NCI-H2107 (cell line): Measurements from ENCODE around the gene IGSF9.

Source experiments
- DNase-seq: peaks from one replicate; lab custom pipeline; 2025; lab: John Stamatoyannopoulos, UW

IGSF9 gene

DNA sequence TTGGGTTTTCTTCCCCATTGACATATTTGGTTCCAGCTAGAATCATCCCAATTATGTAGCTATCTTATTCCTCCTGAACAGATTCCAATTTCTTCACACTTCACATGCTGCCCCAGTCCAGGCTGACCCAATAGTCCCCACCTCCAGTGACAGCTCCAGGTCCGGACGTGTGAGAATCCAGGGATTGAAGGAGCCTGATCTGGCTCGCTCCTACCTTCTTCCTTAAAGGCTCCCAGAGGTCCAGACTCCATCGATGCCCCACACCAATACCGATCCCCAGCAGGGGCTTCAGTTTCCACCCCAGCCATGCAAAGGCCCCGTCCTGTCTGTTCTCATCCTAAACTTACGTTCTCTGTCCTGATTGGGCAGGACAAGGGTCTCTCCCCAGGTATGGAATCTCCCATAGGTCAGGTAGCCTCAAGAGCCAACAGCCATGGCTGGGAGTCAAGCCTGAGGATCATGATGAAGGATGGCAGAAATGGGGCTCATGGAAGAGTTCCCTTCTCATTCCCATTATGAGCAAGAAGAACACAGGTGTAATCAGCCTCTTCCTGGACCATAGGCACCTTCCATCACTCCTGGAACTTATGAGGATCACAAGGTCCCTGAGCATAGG is 29.0 kb upstream of the IGSF9 start:
- no peak for DNase-seq

DNA sequence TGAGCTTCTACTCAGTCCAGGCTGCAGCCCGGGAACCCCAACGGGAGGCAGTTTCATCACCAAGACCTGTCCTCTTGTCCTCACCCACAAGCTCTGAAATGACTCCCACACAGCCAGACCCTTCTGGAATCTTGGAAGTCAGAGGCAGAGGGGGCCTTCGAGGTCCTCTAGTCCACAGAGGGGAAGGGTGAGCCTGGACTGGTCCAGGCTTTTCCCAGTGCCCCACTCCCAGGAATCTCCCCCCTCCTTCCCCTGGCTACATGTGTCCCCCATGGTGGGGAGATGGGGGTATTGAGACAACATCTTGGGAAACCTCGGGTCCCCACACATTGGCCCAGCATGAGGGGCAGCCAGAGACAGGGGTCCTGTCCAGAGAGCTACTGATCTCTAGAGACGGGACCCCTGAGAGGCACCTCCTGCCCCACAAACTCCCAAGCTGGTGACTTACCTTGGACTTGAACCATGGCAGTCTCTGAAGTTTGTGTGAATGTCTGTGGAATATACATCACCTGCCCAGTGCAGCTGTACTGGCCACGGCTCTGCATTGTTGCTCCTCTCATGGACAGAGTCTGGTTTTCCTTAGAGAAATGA is 28.0 kb upstream of the IGSF9 start:
- DNase-seq: no peak

DNA sequence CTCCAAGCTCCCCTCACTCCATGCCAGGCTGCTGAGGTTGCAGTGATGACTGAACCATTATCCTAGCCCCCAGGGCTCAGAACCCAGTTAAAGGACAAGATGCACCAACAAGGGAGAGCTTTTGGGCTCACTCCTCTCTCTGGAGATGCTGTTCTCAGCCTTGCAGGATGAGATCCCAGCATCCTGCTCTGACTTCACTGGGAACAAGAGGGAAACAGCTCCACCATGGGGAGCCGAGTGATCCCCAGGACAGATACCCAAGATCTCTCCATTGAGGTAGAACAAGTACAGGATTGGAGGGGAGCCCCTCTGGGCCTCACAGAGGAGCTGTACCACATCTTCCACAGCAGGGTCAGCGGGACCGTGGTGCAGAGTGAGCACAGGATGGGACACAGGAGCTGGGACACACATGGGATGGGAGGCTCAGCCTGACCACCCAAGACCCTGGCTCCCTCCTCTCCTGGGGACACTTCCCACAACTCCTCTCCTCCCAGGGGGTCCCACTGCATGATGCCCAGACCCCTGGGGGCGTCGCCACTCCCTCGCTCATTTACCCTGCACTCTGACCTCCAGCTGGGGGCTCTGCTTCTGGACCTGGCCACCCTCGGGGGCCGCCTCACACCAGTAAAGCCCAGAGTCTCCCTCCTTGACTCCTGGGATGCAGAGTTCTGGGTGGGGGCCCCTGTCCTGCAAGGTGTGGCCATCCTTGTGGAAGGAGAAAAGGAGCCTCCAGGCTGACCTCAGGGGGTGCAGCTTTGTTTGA is 27.2 kb upstream of the IGSF9 start:
- DNase-seq: no peak

DNA sequence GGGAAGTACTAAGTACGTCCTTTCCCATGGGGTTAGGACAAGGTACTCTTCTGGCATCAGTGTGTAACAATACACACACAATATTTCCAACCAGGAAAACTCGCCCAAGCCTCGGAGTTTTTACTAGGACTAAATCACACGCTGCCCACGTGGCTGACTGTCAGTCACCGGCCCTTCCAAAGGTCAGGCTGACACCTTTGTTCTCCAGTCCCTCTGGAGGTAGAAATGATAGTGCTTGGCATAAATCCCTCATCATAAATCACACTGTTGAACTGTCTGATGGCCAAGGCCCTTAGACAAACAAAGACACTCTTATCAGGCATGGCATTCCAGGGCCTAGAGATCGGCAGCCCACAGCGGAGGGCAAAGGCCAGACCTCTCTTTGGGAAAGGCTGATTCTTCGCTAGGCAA is 25.5 kb upstream of the IGSF9 start:
- no peak for DNase-seq

DNA sequence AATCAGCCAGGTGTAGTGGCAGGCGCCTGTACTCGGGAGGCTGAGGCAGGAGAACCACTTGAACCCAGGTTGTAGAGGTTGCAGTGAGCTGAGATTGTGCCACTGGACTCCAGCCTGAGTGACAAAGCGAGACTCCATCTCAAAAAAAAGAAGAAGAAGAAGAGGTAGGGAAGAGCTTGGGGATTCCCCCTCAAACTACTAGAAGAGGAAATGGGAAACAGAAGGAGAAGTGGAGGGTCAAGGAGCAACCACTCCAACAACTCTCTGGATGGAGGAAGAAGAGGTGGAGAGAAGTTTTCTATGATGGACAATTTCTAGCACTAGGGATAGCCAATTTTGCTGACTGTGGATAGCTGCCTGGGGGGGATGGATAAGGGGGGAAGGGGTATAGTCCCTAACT is 23.5 kb upstream of the IGSF9 start:
- DNase-seq: no peak

DNA sequence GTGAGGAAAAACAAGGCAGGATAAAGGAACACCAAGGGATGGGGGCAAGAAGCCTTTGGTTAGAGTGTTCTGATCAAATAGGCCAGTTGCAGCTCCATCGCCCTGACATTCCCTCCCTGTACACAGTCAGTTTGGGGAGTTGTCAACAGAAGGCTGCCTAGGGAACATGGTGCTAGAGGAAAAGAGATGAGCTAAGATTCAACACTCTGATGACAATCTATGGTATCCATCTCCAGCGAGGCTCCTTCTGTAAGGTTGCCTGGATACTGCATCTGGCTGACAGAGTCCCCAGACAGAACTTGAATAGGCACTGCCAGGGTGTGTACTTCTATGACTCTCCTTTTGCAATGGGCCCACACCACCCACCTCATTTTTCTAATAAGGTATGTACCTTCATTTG is 19.9 kb upstream of the IGSF9 start:
- no peak for DNase-seq

DNA sequence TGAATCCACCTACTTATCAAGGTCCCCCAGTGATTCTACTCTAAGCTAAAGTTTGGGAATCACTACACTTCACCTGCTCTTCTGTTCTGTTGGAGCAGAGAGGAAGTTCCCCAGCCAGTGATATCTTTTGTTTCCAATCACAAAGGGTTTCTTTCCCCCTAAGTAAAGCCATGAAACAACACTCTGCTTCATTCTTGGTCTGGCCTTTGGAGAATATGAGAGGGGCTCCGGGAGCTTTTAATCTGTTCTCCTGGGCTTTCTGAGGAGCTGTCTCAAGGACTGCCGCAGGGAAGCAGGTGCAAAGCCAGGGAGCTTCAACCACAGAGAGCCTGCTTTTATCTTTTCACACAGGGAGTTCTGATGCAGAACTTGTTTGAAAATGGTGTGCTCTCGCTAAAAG is 18.7 kb upstream of the IGSF9 start:
- peak; percentile 56 for DNase-seq

DNA sequence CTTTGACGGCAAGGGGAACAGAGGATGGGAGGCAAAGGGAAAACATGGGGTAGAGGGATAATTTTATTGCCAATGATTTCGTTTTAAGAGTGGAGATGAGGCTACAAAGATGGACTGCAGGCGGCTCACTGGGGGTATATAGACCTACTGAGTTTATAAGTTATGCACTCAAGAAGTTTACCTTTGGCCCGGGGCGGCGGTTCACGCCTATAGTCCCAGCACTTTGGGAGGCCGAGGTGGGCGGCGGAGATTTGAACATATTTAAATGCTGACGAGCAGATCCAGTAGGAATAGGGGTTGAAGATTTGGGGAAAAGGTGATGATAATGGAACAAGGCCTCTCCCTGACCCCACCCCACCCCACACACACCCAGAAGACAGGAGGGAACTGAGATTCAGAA is 16.8 kb upstream of the IGSF9 start:
- no peak for DNase-seq

DNA sequence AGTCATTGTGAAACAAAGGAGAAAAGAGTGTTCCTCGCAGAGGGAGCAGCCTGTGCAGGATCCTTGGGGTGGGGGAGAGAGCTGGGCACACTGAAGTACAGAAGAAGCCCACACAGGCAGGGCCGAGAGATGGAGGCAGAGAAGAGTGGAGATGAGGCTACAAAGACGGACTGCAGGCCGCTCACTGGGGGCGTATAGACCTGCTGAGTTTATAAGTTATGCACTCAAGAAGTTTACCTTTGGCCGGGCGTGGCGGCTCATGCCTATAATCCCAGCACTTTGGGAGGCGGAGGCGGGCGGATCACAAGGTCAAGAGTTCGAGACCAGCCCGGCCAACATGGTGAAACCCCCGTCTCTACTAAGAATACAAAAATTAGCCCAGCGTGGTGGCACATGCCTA is 16.2 kb upstream of the IGSF9 start:
- DNase-seq: no peak

DNA sequence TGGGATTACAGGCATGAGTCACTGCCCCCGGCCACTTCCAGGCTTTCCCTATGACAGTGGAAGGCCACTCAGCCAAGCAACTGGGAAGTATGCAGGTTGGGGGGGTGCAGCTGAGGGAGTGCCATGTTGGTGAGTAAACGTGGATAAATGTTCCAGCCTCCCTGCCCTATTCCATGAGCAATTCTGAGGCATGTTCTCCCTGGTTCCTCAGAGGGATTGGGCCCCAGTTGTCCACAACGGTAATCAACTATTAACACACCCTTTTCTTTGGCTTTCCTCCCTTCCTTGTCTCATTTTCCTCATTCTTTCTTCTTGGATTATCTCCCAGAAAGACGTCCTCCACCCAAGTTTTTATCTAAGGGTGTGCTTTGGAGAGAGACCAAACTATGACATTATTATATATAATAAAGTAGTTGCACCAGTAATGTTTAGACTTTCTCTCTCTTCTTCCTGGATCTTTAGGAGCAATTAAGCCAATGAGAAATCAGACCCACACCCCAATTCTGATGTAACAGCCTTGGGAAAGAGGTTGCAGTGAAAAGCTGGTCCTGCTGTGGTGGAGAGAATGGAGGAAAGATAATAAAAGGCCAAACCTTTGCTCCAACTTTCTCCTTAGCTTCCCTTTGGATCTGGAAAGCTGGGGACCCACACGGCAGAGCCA is 15.4 kb upstream of the IGSF9 start:
- DNase-seq: no peak

DNA sequence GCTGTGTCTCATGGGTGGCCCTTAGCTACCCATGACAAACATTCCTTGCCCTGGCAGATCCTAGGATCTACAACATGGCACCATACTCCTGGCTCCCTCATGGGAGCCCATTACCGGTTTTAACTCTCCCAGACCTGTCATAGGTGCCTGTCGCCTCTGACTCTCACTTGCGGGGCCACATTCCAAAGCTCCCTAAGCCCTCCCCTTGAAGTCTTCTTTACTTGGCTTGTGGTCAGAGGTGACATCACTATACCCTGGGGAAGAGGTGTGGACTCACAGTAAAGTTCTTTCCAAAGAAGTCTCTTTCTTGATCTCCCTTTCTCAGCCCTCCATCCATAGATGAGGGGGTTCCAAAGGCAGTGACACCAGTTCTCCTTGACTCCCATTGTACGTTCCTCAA is 14.0 kb upstream of the IGSF9 start:
- no peak for DNase-seq

DNA sequence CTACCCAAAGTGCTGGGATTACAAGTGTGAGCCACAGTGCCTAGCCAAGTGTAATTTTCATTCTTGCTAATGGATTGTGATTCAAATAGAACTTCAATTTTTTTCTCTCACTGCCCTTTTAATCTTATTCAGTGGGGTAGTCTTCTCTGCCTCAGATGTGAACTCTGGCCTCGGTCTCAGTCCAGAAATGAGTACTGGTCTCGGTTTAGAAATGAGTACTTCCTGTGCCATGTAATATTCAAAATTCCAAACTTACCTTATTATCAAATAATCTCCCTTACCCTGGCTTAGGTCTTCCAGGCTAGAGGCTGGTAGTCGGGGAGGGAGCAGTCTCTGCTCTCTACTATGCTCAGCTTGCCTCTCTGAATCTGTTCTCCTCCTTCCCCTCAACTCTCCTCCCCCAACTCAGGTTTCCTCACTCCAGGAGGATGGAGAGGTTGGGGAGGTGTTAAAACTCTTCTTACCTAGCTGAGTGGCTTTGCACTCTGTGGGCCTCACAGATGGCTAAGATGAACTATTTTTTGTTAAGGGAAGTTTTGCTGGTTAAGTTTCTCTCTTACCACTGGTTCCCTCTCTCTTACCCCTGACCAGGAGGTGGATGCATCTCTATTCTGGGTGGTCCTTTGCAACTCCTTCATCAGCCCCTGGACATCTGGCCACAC is 13.4 kb upstream of the IGSF9 start:
- DNase-seq: no peak

DNA sequence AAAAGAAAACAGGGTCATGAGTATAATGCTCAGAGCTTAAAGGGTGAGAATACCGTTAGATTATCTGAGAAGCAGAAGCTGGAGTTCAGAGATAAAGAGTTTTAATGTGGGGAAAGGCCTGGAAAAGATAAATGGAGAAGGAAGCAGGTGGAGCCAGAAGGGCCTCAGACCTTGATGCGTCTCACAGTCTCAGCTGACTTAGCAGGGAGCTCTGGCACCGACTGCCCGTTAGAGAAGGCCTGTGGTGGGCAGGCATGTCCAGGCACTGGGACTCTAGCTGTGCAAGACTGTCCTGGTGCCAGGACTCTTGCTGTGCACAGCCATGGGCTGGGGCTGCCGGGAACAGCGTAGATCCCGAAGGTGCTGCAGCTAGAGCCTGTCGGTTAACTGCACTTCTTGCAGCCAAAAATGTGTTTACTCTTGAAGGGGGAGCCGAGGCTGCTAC is 12.4 kb upstream of the IGSF9 start:
- no peak for DNase-seq

DNA sequence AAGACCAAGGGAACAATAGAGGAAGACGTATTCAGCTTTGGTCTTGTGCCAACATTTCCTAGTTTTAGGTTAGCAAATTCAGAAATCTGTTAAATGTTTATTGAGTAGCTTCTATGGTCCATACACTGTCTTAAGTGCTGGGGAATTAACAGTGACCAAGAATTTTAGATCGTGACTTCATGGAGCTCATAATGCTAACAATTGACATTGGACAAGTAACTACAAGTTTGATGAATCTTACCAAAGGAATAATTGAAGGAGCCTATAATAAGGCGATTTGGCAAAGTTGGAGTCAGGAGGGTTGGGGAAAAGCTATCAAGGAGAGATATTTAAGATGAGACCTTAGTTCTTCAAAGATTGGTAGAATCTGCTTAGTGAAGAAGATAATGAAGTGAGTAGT is 10.0 kb upstream of the IGSF9 start:
- no peak for DNase-seq

DNA sequence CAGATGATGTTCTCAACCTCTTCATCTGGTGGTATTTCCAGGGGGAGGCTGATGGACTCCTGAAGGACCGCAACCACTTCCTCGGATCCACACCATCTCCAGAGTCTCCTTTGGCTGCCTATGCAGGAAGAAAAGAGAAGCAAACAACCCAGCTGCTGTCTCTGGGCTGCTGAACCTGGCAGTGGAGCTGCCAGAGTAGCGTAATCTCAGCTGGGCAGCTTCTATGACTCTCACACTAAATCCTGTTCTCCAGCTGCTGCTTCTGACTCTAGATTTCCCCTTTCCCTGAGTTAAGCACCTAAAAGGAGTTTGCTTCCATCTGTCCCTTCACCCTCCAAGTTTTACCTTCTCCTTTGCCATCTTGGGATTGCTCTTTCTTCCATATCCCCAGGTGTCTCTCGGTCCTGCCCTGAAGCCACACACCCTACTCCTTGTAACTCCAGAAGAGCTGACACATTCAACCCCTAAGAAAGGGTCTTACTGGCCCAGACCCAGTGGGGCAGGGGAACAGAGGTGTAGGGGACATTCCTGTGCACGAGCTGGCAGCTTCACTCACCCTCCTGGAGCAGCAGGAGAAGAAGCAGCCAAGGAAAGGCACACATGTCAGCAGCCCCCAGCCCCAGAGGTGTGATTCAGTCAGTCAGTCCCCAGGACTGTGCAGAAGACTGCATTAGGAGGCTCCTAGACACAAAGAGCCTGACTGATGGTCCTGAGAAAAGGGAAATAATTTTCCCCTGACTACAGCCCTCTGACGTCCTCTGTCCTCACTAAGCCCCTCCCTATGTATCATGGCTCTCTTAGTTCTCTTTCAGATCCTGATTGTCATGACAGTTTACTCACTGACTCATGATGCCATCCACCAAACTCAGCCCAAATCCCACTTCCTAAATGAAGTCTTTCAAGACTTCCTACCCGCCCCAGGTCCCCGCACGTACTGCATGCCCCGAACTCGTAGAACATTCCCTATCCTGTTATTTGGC is 8.4 kb upstream of the IGSF9 start, which contains the start of gene SLAMF9:
Gene SLAMF9 (minus strand): TSS at position 702 of the 980 bp plus-strand sequence. CDS start 100 bp downstream, at position 602.
- DNase-seq: no peak

DNA sequence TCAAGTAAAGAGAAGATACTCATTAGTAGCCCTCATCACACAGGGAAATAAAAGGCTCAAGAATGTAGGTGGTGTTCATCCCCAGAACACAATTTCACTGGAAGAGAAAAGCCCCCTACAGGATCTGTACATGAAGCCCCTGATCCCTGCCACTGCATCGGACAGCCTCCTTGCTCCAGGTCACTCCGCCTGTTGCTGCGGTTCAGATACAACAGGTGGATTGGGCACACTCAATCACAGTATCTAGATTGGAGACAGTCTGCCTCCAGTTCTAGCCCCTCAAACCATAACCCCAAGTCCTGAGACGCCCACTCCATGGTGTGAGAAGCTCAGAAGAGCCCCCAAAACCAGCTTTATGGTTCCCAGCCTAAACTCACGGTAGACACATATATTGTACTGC is 7.5 kb upstream of the IGSF9 start:
- DNase-seq: no peak

DNA sequence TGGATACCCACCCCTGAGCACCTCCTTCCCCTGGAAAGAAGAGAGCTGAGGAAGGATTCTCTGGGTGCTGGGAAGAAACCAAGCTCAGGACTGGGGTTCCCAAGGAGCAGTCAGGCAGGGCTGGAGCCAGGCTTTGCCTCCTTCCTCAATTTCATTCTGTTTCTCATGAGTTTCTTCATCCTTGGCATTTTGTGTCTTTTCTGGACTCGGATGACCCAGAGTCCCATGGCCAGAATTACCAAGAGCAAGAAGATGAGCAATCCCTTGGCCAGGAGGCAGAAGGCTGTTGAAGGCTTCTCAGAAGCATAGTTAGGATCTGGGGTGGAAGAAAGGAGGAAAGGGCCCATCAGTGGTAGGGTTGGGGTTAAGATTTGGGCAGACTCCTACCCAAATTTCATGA is 6.1 kb upstream of the IGSF9 start:
- DNase-seq: no peak

DNA sequence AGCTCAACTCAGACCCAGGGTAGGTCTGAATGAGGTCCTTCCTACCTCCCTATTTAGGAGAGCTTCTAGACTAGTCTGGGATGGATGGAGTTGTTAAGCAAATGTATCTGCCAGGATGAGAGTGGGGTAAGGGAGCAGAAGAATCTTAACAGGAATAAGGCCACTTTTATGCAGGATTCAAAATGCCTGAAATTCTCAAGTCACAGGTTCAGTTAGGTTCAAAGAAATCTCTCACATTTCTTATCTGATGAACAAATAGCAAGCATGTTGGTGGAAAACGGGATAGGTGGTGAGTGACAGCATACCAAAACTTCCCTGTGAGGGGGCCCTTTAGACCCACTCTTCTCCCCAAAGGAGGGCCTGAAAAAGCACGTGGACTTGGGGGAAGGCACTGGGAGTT is 5.6 kb upstream of the IGSF9 start:
- no peak for DNase-seq

DNA sequence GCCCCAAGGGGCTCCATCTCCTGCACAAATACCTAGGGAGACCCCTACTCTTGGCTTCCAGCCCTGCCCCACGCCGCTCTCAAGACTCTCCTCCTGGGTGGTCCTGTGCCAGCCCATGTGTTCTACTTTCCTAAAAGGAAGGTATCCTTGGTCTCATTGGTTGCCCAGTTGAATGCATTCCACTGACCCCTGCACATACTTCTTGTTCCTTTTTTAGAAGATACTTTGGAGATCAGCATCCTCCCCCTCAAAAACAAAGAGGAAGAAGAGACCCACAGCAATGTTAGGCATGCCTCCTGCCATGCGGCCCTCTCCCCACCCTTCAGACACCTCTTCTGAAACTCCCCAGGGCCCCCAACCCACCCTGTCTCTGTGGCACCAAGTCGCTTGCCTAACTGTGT is 4.6 kb upstream of the IGSF9 start:
- no peak for DNase-seq

DNA sequence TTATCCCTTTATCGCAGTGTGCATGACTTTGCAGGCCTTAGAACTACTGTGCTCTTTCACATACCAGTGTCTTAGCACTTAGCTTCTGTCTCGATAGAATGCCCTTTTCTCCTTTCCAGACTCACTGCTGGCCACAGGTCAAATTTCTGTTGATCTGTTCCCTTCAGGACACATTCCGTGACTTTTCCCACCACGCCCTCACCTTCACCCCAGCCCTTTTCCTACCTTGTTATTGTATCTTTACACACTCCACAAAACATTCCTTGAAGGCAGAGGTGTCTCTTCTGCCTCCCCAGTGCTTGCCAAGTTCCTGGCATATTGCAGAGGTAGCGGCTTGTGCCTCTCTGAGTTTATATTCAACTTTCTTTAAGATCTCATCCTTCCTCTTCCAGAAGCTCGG is 3.7 kb upstream of the IGSF9 start:
- DNase-seq: no peak

DNA sequence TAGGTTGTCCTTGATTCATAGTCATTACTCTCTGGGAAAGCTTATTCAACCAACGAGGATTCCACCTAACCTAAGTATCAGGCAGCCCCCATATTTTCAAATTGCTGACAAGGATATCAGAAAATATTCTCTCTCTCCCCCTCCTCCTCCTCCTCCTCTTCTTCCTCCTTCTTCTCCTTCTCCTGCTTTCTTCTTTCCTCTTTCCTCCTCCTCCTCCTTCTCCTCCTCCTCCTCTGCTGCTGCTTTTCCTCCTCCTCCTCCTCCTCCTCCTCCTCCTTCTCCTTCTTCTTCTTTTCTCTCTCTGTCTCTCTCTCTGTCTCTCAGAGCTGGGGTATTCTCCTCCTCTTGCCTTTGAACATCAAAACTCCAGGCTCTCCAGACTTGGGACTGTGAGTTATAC is 2.5 kb upstream of the IGSF9 start:
- no peak for DNase-seq
